ENCODE measurements around the gene POLR1D. TPM values are rescaled to one million over a fixed set of nuclear protein-coding genes. Genes with fewer than 3 reads are reported as not detected.

The POLR1D gene, protein sequence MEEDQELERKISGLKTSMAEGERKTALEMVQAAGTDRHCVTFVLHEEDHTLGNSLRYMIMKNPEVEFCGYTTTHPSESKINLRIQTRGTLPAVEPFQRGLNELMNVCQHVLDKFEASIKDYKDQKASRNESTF
- total RNA-seq (2022; extraction: Qiagen RNA extraction): 140 to 167 TPM (median 151 TPM) in 5 replicates

DNA sequence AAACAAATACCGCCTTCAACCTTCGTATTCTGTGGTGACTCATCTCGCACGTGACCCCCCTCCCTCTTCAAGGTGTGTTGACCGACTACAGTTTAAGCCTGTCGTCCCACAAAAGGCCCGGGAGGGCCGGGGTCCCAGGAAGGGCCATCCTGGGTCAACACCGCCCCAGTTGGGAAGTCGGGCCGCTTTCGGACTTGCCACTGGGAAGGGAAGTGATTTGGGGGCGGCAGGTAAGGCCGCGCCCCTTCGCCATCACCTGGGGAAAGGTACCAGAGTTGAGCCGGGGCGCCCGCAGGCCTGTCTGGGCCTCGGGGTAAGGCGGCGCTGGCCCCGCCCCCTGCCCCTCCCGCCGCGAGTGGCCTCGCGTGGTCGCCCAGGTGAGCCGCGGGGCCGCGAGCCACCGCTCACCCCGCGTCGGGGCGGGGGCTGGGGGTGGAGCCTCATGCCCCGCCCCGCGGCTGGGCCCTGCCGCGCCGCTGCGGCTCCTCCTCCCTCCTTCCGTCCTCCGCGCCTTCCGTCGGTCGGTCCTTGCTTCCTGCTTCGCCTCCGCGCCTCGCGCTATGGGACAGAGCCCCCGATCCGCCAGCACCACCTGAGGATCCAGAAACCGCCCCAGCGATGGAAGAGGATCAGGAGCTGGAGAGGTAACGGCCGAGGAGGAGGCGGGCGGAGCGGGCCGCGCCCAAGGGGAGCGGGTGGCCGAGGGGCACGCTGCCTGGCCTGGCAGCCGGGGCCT lies at the start of gene POLR1D:
Gene POLR1D, plus strand, starts transcription at position 527 of the 736 bp plus-strand sequence. Its CDS starts 92 bp downstream, at position 619.

DNA sequence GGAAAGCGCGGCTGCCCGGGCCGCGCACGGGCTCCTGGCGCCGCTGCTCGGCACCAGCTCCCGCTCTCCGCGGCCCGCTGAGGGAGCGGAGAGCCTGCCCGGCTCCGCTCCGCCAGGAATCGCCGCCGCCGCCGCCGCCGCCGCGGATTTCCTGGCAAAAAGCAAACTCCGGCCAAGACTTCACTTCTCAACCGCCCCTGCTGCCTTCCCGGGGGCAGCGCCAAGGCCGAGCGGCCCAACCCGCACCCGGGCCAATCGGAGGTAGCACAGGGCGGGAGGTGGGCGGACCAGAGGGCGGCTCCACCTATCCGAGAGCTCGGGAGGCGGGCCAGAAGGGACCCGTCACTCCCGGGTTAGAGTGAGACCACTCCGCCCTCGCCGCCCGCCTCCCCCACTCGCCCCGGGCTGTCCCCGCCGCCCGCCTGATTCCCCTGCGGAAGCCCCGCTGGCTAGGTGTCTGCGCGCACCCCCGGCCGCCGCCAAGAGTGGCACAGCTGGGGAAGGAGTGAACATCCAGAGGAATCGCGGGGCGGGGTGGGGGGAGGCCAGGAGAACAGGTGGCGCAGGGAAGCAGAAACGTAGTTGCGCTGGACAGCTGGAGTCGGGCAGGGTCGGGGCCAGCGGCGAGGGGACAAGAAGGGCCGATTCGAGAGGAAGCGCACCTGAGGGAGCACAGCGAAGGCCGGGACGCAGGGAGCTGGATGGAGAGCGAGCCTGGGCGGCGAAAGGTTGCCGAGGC lies 1.1 kb upstream of the POLR1D start, which contains the start of gene LNX2:
Gene LNX2, minus strand, starts transcription at position 153 of the 739 bp plus-strand sequence. CDS start 38,826 bp downstream, outside the sequence.

Other genes starting within 250 kb of the POLR1D start
- gene GTF3A, start 197.3 kb upstream of the POLR1D start, total RNA-seq (2022; extraction: Qiagen RNA extraction): 92.0 to 96.3 TPM (median 93.2 TPM) in 5 replicates
- 20.1 to 23.4 TPM (median 22.5 TPM) in 5 replicates for gene MTIF3, start 171.3 kb upstream of the POLR1D start, total RNA-seq (2022; extraction: Qiagen RNA extraction)
- gene LNX2, start 1.4 kb upstream of the POLR1D start, total RNA-seq (2022; extraction: Qiagen RNA extraction): 3.3 to 4.5 TPM (median 3.8 TPM) in 5 replicates
- gene GSX1, start 170.6 kb downstream of the POLR1D start, total RNA-seq (2022; extraction: Qiagen RNA extraction): not detected in 5 replicates